NCI-H146 treated with DMSO at 0.1 percent for 48 hours (cell line): ENCODE results near the gene MRPL44.

Experiments
- DNase-seq: peaks from one replicate; lab custom pipeline; 2025; ENCODE audit not compliant: unreplicated experiment; lab: John Stamatoyannopoulos, UW

Gene MRPL44

GRCh38 chr2:223957092-223957851, at the start of gene MRPL44:
MRPL44 (plus strand) TSS chr2:223957463; CDS start chr2:223957473, 10 bp downstream.
- DNase-seq = peak; percentile 63

- DNase-seq = no peak
Observed at GRCh38 chr2:223908304-223908998, 48.8 kb upstream of the MRPL44 start.

- DNase-seq = no peak
Observed at GRCh38 chr2:223909001-223909741, 48.1 kb upstream of the MRPL44 start.

GRCh38 chr2:223914324-223914723, 42.9 kb upstream of the MRPL44 start:
- no peak for DNase-seq

GRCh38 chr2:223915071-223915470, 42.2 kb upstream of the MRPL44 start:
- DNase-seq = no peak

GRCh38 chr2:223916181-223916920, 40.9 kb upstream of the MRPL44 start:
- no peak for DNase-seq

GRCh38 chr2:223918671-223919134, 38.6 kb upstream of the MRPL44 start:
- DNase-seq = no peak

GRCh38 chr2:223920109-223920508, 37.2 kb upstream of the MRPL44 start:
- no peak for DNase-seq

- no peak for DNase-seq
Observed at GRCh38 chr2:223921204-223921603, 36.1 kb upstream of the MRPL44 start.

GRCh38 chr2:223922308-223922707, 35.0 kb upstream of the MRPL44 start:
- no peak for DNase-seq

- no peak for DNase-seq
Observed at GRCh38 chr2:223923976-223924375, 33.3 kb upstream of the MRPL44 start.

- DNase-seq = no peak
Observed at GRCh38 chr2:223925106-223925505, 32.2 kb upstream of the MRPL44 start.

- DNase-seq = no peak
Observed at GRCh38 chr2:223928113-223929006, 28.9 kb upstream of the MRPL44 start.

GRCh38 chr2:223929571-223930102, 27.6 kb upstream of the MRPL44 start:
- DNase-seq = no peak

- no peak for DNase-seq
Observed at GRCh38 chr2:223930103-223930976, 26.9 kb upstream of the MRPL44 start.

GRCh38 chr2:223932816-223933800, 24.2 kb upstream of the MRPL44 start:
- DNase-seq = no peak

GRCh38 chr2:223934870-223935269, 22.4 kb upstream of the MRPL44 start:
- DNase-seq = no peak
